Measurements from ENCODE around the gene SLC17A5. TPM values are rescaled to one million over a fixed set of nuclear protein-coding genes. Genes with fewer than 3 reads are reported as not detected.

The SLC17A5 gene
- polyA plus RNA-seq, 1 experiment, result 13.2 TPM

DNA sequence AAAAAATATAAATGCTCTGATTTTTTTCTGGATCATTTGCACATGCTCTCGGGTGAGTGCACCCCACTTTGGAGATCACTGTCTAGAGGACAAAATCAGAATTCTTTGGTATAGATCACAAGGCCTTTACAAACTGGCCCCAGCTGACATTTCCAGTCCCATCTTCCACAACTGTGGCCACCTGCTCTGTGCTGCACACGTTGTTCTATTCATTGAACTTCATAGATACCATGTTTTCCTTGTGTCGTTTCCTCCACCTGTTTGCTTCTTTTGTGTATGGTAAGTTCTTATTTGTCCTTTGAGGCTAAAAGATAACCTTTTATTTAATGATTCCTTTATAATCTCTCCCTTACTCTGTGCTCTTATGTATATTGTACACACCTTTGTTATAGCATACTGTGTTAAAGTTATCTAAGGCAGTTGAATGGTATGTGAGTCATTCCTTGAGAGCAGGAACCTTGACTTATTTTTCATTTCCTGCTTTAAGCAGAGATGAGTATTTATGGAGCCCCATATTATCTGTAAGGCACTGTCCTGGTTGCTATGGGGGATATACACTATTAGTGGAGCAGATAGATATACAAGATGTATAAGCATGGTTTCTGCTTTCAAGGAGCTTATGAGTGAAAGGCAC lies 12.0 kb upstream of the SLC17A5 start:
- Histone ChIP-seq H3K27me3 (ENCODE audit: control insufficient read depth, insufficient read depth, low read length) (no peaks in the 10 kb centered on the region), H3K36me3 (ENCODE audit: control insufficient read depth, insufficient read depth, low read length) (no peaks in the 10 kb centered on the region), H3K4me3 (ENCODE audit: low read depth, low read length) (no peak overlapping the region)
- no peak for DNase-seq (ENCODE audit: low read depth)
- ChIA-PET POLR2A (no interaction called here), CTCF (interaction anchor here (0.9 to 3.3 kb wide), 4 partner anchors 9 to 67 kb away, joined by 3 to 17 read pairs (median 10); no protein-coding TSS in a partner anchor)
- TF ChIP-seq, protein P1, sequence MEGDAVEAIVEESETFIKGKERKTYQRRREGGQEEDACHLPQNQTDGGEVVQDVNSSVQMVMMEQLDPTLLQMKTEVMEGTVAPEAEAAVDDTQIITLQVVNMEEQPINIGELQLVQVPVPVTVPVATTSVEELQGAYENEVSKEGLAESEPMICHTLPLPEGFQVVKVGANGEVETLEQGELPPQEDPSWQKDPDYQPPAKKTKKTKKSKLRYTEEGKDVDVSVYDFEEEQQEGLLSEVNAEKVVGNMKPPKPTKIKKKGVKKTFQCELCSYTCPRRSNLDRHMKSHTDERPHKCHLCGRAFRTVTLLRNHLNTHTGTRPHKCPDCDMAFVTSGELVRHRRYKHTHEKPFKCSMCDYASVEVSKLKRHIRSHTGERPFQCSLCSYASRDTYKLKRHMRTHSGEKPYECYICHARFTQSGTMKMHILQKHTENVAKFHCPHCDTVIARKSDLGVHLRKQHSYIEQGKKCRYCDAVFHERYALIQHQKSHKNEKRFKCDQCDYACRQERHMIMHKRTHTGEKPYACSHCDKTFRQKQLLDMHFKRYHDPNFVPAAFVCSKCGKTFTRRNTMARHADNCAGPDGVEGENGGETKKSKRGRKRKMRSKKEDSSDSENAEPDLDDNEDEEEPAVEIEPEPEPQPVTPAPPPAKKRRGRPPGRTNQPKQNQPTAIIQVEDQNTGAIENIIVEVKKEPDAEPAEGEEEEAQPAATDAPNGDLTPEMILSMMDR (IDR thresholded peaks at IDR 0.05; ENCODE audit: insufficient read depth, low read depth, low read length), result no peak

DNA sequence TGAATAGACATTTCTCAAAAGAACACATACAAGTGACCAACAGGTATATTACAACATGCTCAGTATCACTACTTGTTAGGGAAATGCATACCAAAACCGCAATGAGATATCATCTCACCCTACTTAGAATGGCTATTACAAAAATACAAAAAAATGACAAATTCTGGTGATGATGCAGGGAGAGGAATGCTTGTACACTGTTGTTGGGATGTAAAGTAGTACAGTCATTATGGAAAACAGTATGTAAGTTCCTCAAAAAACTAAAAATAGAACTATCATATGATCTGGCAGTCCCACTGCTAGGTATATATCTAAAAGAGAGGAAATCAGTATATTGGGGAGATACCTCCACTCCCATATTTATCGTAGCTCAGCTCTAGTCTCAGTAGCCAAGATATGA lies 10.9 kb upstream of the SLC17A5 start:
- CTCF ChIA-PET, result interaction anchor here (1.3 to 3.3 kb wide), 3 partner anchors 10 to 68 kb away, joined by 3 to 17 read pairs (median 14); no protein-coding TSS in a partner anchor

DNA sequence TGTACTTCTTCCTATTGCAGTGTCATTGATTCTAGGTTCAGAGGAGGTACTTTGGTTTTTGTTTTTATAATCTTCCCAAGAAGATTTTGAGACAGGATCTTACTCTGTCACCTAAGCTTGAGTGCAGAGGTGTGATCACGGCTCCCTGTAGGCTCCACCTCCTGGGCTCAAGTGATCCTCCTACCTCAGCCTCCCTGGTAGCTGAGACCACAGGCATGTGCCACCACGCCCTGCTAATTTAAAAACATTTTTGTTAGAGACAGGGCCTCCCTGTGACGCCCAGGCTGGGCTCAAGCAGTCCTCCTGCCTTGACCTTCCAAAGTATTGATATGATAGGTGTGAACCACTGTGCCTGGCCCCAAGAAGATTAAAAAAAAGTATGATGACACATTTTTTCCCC lies 3.4 kb upstream of the SLC17A5 start:
- CTCF ChIA-PET, result no interaction called here
- Histone ChIP-seq H3K36me3 (ENCODE audit: control insufficient read depth, insufficient read depth, low read length) (no peaks in the 10 kb centered on the region), H3K4me3 (ENCODE audit: low read depth, low read length) (no peak overlapping the region), H3K27me3 (ENCODE audit: control insufficient read depth, insufficient read depth, low read length) (no peaks in the 10 kb centered on the region)
- POLR2A ChIA-PET, result no interaction called here
- TF ChIP-seq, protein P1 (IDR thresholded peaks at IDR 0.05; ENCODE audit: insufficient read depth, low read depth, low read length), result no peak
- no peak for DNase-seq (ENCODE audit: low read depth)

More for the DNA sequence above, 10.9 kb upstream of the SLC17A5 start:
- no peaks in the 10 kb centered on the region for H3K36me3 ChIP-seq (ENCODE audit: control insufficient read depth, insufficient read depth, low read length)
- no peak overlapping the region for H3K4me3 ChIP-seq (ENCODE audit: low read depth, low read length)
- TF ChIP-seq, protein P1 (IDR thresholded peaks at IDR 0.05; ENCODE audit: insufficient read depth, low read depth, low read length), result no peak
- no peaks in the 10 kb centered on the region for H3K27me3 ChIP-seq (ENCODE audit: control insufficient read depth, insufficient read depth, low read length)
- POLR2A ChIA-PET, result no interaction called here
- DNase-seq (ENCODE audit: low read depth), result no peak

DNA sequence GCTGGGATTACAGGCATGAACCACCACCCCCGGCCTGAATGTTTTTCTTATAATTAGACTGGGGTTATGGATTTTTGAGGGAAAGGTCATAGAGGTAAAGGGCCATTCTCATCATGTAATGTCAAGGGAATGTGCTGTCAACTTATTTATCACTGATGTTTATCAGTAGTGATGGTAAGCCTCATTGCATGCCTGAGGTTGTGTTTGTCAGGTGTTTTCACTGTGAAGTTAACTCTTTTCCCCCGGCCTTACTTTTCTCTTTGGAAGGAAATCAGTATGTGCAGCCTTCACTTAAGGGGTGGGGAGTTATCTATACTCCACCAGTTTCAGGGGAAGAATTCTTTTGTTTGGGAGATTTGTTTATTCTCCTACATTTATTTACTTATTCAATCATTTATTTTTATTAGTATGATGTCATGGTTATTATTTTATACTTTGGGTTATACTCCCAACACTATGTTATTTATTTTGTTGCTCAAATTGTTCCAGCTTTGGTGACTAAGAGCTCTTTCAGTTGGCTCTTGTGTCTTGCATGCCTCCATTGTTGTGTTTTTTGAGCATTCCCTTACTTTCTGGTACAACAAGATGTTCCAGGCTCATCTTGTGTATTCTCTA lies 2.8 kb upstream of the SLC17A5 start:
- Histone ChIP-seq H3K4me3 (ENCODE audit: low read depth, low read length) (no peak overlapping the region), H3K36me3 (ENCODE audit: control insufficient read depth, insufficient read depth, low read length) (no peaks in the 10 kb centered on the region), H3K27me3 (ENCODE audit: control insufficient read depth, insufficient read depth, low read length) (no peaks in the 10 kb centered on the region)
- TF ChIP-seq, protein P1 (IDR thresholded peaks at IDR 0.05; ENCODE audit: insufficient read depth, low read depth, low read length), result no peak
- ChIA-PET CTCF (no interaction called here), POLR2A (no interaction called here)
- no peak for DNase-seq (ENCODE audit: low read depth)

DNA sequence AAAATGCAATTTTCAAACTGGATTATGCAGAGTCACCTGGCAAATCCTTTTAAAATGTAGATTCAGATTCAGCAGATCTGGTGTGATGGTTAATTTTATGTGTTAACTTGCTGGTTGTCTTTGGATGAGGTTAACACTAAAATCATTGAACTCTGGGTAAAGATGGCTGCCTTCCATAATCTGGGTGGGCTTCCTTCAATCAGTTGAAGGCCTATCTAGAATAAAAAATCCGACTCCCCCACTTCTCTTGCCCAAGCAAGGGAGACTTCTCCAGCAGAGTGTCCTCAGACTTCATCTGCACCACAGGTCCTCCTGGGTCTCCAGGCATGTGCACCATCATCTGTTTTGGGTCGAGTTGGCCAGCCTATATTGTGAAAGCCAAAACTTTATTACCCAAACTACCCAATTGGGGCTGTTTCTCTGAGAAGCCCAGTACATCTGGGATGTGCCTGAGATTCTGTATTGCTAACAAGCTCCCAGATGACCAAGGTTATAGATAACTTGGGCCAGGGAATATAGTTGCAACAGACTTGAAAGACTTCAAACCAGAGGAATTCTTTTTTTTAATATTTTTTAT lies 1.6 kb upstream of the SLC17A5 start:
- Histone ChIP-seq H3K36me3 (ENCODE audit: control insufficient read depth, insufficient read depth, low read length) (no peaks in the 10 kb centered on the region), H3K27me3 (ENCODE audit: control insufficient read depth, insufficient read depth, low read length) (no peaks in the 10 kb centered on the region), H3K4me3 (ENCODE audit: low read depth, low read length) (no peak overlapping the region)
- TF ChIP-seq, protein P1 (IDR thresholded peaks at IDR 0.05; ENCODE audit: insufficient read depth, low read depth, low read length), result no peak
- ChIA-PET CTCF (interaction anchor here (2.9 kb wide), 1 partner anchor 77 kb away, joined by 11 read pairs; no protein-coding TSS in a partner anchor), POLR2A (no interaction called here)
- no peak for DNase-seq (ENCODE audit: low read depth)
